AML-193 (cell line): Measurements from ENCODE around the gene KPNB1.
"Not testable (repeated sequence)": the region's sequence is repeated elsewhere in the genome, so short reads cannot be mapped to it uniquely, and the experiment has no call there.

Source experiments
- DNase-seq, 2 experiments: peaks; one replicate each; lab custom pipeline; 2025; lab: John Stamatoyannopoulos, UW

KPNB1 gene

GRCh38 chr17:47676510-47677165 lies 26.9 kb downstream of the KPNB1 start:
- DNase-seq, result no peak

GRCh38 chr17:47678196-47678595 lies 28.5 kb downstream of the KPNB1 start:
- DNase-seq, result no peak

GRCh38 chr17:47682138-47682537 lies 32.4 kb downstream of the KPNB1 start:
- DNase-seq, result no peak

- DNase-seq, result not testable (repeated sequence)
Measured at GRCh38 chr17:47682727-47683126, 33.0 kb downstream of the KPNB1 start.

- no peak for DNase-seq
Measured at GRCh38 chr17:47684025-47684424, 34.3 kb downstream of the KPNB1 start.

- DNase-seq, result no peak
Measured at GRCh38 chr17:47684535-47685193, 34.9 kb downstream of the KPNB1 start.

- DNase-seq, result no peak
Measured at GRCh38 chr17:47685556-47686275, 36.0 kb downstream of the KPNB1 start.

- no peak for DNase-seq
Measured at GRCh38 chr17:47686276-47686635, 36.5 kb downstream of the KPNB1 start.

GRCh38 chr17:47686664-47687327 lies 37.1 kb downstream of the KPNB1 start:
- no peak for DNase-seq

- no peak for DNase-seq
Measured at GRCh38 chr17:47687328-47687690, 37.6 kb downstream of the KPNB1 start.

- DNase-seq, result no peak
Measured at GRCh38 chr17:47687748-47688147, 38.0 kb downstream of the KPNB1 start.

- no peak for DNase-seq
Measured at GRCh38 chr17:47690121-47690520, 40.4 kb downstream of the KPNB1 start.

- DNase-seq, result no peak
Measured at GRCh38 chr17:47692137-47692894, 42.6 kb downstream of the KPNB1 start.

- DNase-seq, result peak; percentile 22 to 30
Measured at GRCh38 chr17:47692895-47693730, 43.4 kb downstream of the KPNB1 start.

- DNase-seq, result peak in 1 of 2 experiments; percentile 39
Measured at GRCh38 chr17:47693731-47694580, 44.2 kb downstream of the KPNB1 start, which contains the start of gene TBKBP1. Gene TBKBP1, plus strand, starts transcription at chr17:47694161. Its CDS starts 1,952 bp downstream, at chr17:47696113.

- peak; percentile 77 to 81 for DNase-seq
Measured at GRCh38 chr17:47694581-47695428, 45.1 kb downstream of the KPNB1 start.

GRCh38 chr17:47695429-47696376 lies 46.0 kb downstream of the KPNB1 start:
- peak; percentile 83 to 87 for DNase-seq
